ENCODE measurements around the gene ARSD. TPM values are rescaled to one million over a fixed set of nuclear protein-coding genes. Genes with fewer than 3 reads are reported as not detected.
A peak's percentile ranks its signal among the peaks of the same experiment; 100 is the strongest.

The ARSD gene
- total and polyA plus RNA-seq, 2 of the 8 experiments (the other 6 are each of a cell fraction or from before 2014, with no cell fraction given) = 1.8 to 3.2 TPM

DNA sequence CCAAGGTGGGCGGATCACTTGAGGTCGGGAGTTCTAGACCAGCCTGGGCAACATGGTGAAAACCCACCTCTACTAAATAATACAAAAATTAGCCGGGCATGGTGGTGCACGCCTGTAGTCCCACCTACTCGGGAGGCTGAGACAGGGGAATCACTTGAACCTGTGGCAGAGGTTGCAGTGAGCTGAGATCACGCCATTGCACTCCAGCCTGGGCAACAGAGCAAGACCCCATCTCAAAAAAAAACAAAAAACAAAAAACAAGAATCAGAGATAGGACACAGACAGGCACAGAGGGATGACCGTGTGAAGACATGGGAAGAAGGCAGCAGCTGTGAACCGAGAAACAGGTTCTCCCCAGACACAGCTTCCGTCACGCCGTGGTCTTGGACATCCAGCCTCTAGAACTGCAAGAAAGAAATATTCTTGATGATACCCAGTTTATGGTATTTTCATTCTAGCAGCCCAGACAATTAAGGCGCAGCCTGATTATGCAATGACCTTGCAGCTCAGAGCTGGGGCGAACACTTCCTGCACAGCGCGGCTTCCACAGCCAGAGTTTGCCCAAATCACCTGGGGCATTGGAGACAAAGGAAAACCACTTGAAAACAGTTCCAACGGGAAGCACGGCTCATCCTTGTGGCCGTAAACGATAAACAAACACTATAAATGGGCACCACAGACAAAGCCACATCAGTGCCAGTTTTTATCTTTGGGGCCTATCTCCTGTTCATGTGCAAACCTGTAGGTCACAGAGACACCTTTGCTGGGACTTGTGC, 4.2 kb upstream of the ARSD start:
- Histone ChIP-seq H2BK15ac (ENCODE audit: low read length) (no peak overlapping the region), H3K79me2 (ENCODE audit: control insufficient read depth in 1 of 2, insufficient read depth in 2 of 2, low read length in 2 of 2) (no peaks in the 10 kb centered on the region), H4K91ac (replicated peaks; ENCODE audit: insufficient read length, low read length) (no peak overlapping the region), H4K5ac (ENCODE audit: insufficient read length, low read depth, low read length) (no peak overlapping the region), H3K9me3 (ENCODE audit: insufficient read depth in 2 of 2, low read depth in 1 of 2, low read length in 1 of 2) (no peaks in the 10 kb centered on the region), H4K20me1 (replicated peaks in 1 of 2; ENCODE audit: control insufficient read depth in 1 of 2, insufficient read depth in 2 of 2, low read length in 2 of 2) (no peaks in the 10 kb centered on the region), H3K4me3 (ENCODE audit: extremely low read depth in 1 of 4, insufficient read depth in 2 of 4, low read depth in 3 of 4, low read length in 4 of 4) (no peak overlapping the region), H3K79me1 (ENCODE audit: low read depth, low read length) (no peaks in the 10 kb centered on the region), H2BK20ac (ENCODE audit: low read length) (peak overlapping the region; percentile 32; the same call in 1 of the 2 replicates), H3K4me1 (replicated peaks in 1 of 4; ENCODE audit: control insufficient read depth in 3 of 4, insufficient read depth in 4 of 4, low read length in 3 of 4) (peaks cover 0 to 12% (median 1%) of the 10 kb centered on the region in 4 experiments; a peak in 2 of 7 replicates), H3K23ac (ENCODE audit: insufficient read length) (no peak overlapping the region), H4K8ac (ENCODE audit: extremely low read depth, insufficient read depth, low read length) (no peak overlapping the region), H3K27me3 (replicated peaks in 1 of 4; ENCODE audit: control insufficient read depth in 3 of 4, extremely low read depth in 1 of 4, insufficient read depth in 3 of 4, low read length in 3 of 4) (no peaks in the 10 kb centered on the region), H3K18ac (ENCODE audit: extremely low read depth, low read length) (peak overlapping the region; percentile 48; the same call in 1 of the 2 replicates), H3K27ac (ENCODE audit: low read depth, low read length) (no peak overlapping the region), H2BK120ac (replicated peaks; ENCODE audit: low read depth, low read length) (no peak overlapping the region), H3K14ac (ENCODE audit: insufficient read length) (no peak overlapping the region), H3K56ac (replicated peaks; ENCODE audit: insufficient read length, low read depth, low read length) (no peak overlapping the region), H2BK5ac (ENCODE audit: low read depth, low read length) (no peak overlapping the region), H2AK5ac (ENCODE audit: low read depth, low read length) (no peak overlapping the region), H2AFZ (ENCODE audit: low read length) (no peak overlapping the region), H3K23me2 (ENCODE audit: low read depth, low read length) (no peaks in the 10 kb centered on the region; the same call in 1 of the 2 replicates), H3K36me3 (ENCODE audit: control insufficient read depth in 2 of 4, insufficient read depth in 4 of 4, low read length in 3 of 4) (no peaks in the 10 kb centered on the region), H3K4me2 (ENCODE audit: insufficient read depth in 1 of 2, low read depth in 2 of 2, low read length in 2 of 2) (no peak overlapping the region), H3K9ac (replicated peaks in 1 of 4; ENCODE audit: extremely low read depth in 1 of 4, low read depth in 3 of 4, low read length in 3 of 4) (no peak overlapping the region), H3K4ac (replicated peaks; ENCODE audit: insufficient read length, low read depth, low read length) (no peak overlapping the region), H2BK12ac (ENCODE audit: low read depth, low read length) (no peak overlapping the region)
- no peak for TF ChIP-seq HDAC2 (IDR thresholded peaks at IDR 0.05; ENCODE audit: borderline replicate concordance in 1 of 2, low read depth in 2 of 2, low read length in 2 of 2)
- no peak for TF ChIP-seq SP4 (IDR thresholded peaks at IDR 0.05; ENCODE audit: low read length)
- TF ChIP-seq NANOG (IDR thresholded peaks at IDR 0.05; ENCODE audit: insufficient read depth, low read depth, low read length, poor library complexity, severe bottlenecking) = no peak
- TF ChIP-seq CTBP2 (IDR thresholded peaks at IDR 0.05; ENCODE audit: borderline replicate concordance, insufficient read depth, insufficient read length, low read length) = no peak
- no peak for TF ChIP-seq SIRT6 (IDR thresholded peaks at IDR 0.05; ENCODE audit: low read length)
- TF ChIP-seq, protein P1, sequence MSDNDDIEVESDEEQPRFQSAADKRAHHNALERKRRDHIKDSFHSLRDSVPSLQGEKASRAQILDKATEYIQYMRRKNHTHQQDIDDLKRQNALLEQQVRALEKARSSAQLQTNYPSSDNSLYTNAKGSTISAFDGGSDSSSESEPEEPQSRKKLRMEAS (IDR thresholded peaks at IDR 0.05) = no peak
- TF ChIP-seq RFX5 (IDR thresholded peaks at IDR 0.05; ENCODE audit: borderline replicate concordance, low read depth, low read length) = no peak
- TF ChIP-seq MAFK (IDR thresholded peaks at IDR 0.05; ENCODE audit: low read depth, low read length) = no peak
- TF ChIP-seq JUN (IDR thresholded peaks at IDR 0.05; ENCODE audit: low read depth, low read length) = no peak
- ChIA-PET POLR2A (ENCODE audit: partially characterized antibody) (no interaction called here), CTCF (ENCODE audit: partially characterized antibody) (interaction anchor here (0.8 kb wide), 1 partner anchor 97 kb away, joined by 3 read pairs; no protein-coding TSS in a partner anchor)
- DNase-seq (ENCODE audit: low read depth in 1 of 2, low spot score in 2 of 2) (no peak), FAIRE-seq (no peak)
- 88% methylated on average over 13 of the region's 19 CpGs; no CpG with 5 or more reads in 1 of the 2 experiments for WGBS, 2 experiments (ENCODE audit: extremely low coverage in 1 of 2, insufficient coverage in 1 of 2, insufficient read length in 1 of 2, insufficient replicate concordance in 2 of 2, low coverage in 1 of 2, low lambda C conversion rate in 2 of 2, missing lambda C conversion rate in 1 of 2)
